Astrocyte (in vitro differentiated cells and primary cell): Measurements from ENCODE around the gene CALU. TPM values are rescaled to one million over a fixed set of nuclear protein-coding genes. Genes with fewer than 3 reads are reported as not detected.

Experiments used
- DNase-seq: peaks from one replicate; pipeline ENCODE4 v3.0.0-alpha.2; 2010; ENCODE audit warnings: low read depth
- FAIRE-seq: peaks from 2 replicates; lab custom pipeline; 2011; peaks lifted over from hg19 to GRCh38; lab: Jason Lieb, UNC
- H2AFZ ChIP-seq: 2 replicates; pipeline ENCODE4 v1.6.0; 2012; ENCODE audit warnings: low read depth, low read length, inconsistent platforms
- H3K27ac ChIP-seq: 2 replicates; pipeline ENCODE4 v1.5.1; 2011; ENCODE audit warnings: low read depth, low read length, inconsistent platforms
- H3K27me3 ChIP-seq: 2 replicates; pipeline ENCODE4 v1.6.0; 2011; ENCODE audit warnings: low read length, inconsistent platforms; ENCODE audit not compliant: insufficient read depth
- H3K36me3 ChIP-seq: 2 replicates; pipeline ENCODE4 v1.5.1; 2011; ENCODE audit warnings: low read length, inconsistent platforms; ENCODE audit not compliant: insufficient read depth
- H3K4me1 ChIP-seq: 2 replicates; pipeline ENCODE4 v1.5.1; 2011; ENCODE audit warnings: low read length, inconsistent platforms; ENCODE audit not compliant: insufficient read depth
- H3K4me2 ChIP-seq: 2 replicates; pipeline ENCODE4 v1.6.0; 2012; ENCODE audit warnings: low read length, inconsistent platforms
- H3K4me3 ChIP-seq: 2 replicates; pipeline ENCODE4 v1.5.1; 2011; ENCODE audit warnings: low read depth, mild to moderate bottlenecking, low read length, inconsistent platforms; ENCODE audit not compliant: insufficient read depth
- H3K79me2 ChIP-seq: 2 replicates; pipeline ENCODE4 v1.6.0; 2012; ENCODE audit warnings: mild to moderate bottlenecking, low read length, inconsistent platforms; ENCODE audit not compliant: insufficient read depth
- H3K9ac ChIP-seq: 2 replicates; pipeline ENCODE4 v1.6.0; 2012; ENCODE audit warnings: mild to moderate bottlenecking, low read length, inconsistent platforms
- H3K9me3 ChIP-seq: 2 replicates; pipeline ENCODE4 v1.5.1; 2012; ENCODE audit warnings: low read depth, mild to moderate bottlenecking, low read length, inconsistent platforms; ENCODE audit not compliant: insufficient read depth
- H4K20me1 ChIP-seq: 2 replicates; pipeline ENCODE4 v1.6.0; 2012; ENCODE audit warnings: low read length, inconsistent platforms; ENCODE audit not compliant: insufficient read depth
- H3K27ac Mint-ChIP-seq: one replicate; pipeline ENCODE4 v1.8.0; 2021; ENCODE audit warnings: mild to moderate bottlenecking, mixed read lengths; ENCODE audit not compliant: unreplicated experiment
- H3K27me3 Mint-ChIP-seq: one replicate; pipeline ENCODE4 v1.8.0; 2021; ENCODE audit warnings: low read depth, mixed read lengths; ENCODE audit not compliant: unreplicated experiment
- H3K36me3 Mint-ChIP-seq: one replicate; pipeline ENCODE4 v1.8.0; 2021; ENCODE audit warnings: low read depth, mixed read lengths; ENCODE audit not compliant: unreplicated experiment
- H3K4me1 Mint-ChIP-seq: one replicate; pipeline ENCODE4 v1.8.0; 2021; ENCODE audit warnings: low read depth, mixed read lengths; ENCODE audit not compliant: unreplicated experiment
- H3K4me3 Mint-ChIP-seq: one replicate; pipeline ENCODE4 v1.8.0; 2021; ENCODE audit warnings: mild to moderate bottlenecking, moderate library complexity, mixed read lengths; ENCODE audit not compliant: unreplicated experiment
- H3K9me3 Mint-ChIP-seq: one replicate; pipeline ENCODE4 v1.8.0; 2021; ENCODE audit warnings: mild to moderate bottlenecking, mixed read lengths; ENCODE audit not compliant: unreplicated experiment
- CTCF ChIP-seq: IDR thresholded peaks from 2 replicates; pipeline ENCODE4 v1.5.1; 2011; ENCODE audit warnings: low read depth, mild to moderate bottlenecking, inconsistent platforms, low read length, moderate library complexity; ENCODE audit not compliant: insufficient read depth
- EZH2 ChIP-seq: IDR thresholded peaks from 2 replicates; pipeline ENCODE4 v1.6.1; 2012; ENCODE audit warnings: mild to moderate bottlenecking, low read length, inconsistent platforms; ENCODE audit not compliant: insufficient read depth
- total RNA-seq: library from RNA; stranded (reverse); gene quantifications from 2 replicates; pipeline ENCODE4 v1.2.1, GENCODE V29; 2021

Gene CALU
- total RNA-seq, 1 donor from 2014 or later: 670 TPM

- DNase-seq: no peak
These were observed 5.9 kb upstream of the CALU start for GRCh38 chr7:128733278-128733645.

GRCh38 chr7:128734890-128735289 is 4.3 kb upstream of the CALU start:
- Mint-ChIP-seq H3K27me3 (peaks cover 10% of the 10 kb centered on the region), H3K27ac (no peak overlapping the region), H3K4me3 (no peak overlapping the region), H3K9me3 (peaks cover 5% of the 10 kb centered on the region), H3K4me1 (peaks cover 12% of the 10 kb centered on the region), H3K36me3 (peaks cover 9% of the 10 kb centered on the region)
- FAIRE-seq (no peak), DNase-seq (no peak)
- Histone ChIP-seq H3K79me2 (peaks cover 8% of the 10 kb centered on the region), H3K27me3 (peaks cover 3% of the 10 kb centered on the region), H3K4me1 (peaks cover 16% of the 10 kb centered on the region), H3K4me2 (no peak overlapping the region), H3K36me3 (no peaks in the 10 kb centered on the region), H3K27ac (no peak overlapping the region), H3K4me3 (no peak overlapping the region), H3K9ac (no peak overlapping the region), H2AFZ (no peak overlapping the region), H4K20me1 (peaks cover 4% of the 10 kb centered on the region), H3K9me3 (no peaks in the 10 kb centered on the region)
- TF ChIP-seq EZH2 (no peak), CTCF (no peak)

More at GRCh38 chr7:128733278-128733645, 5.9 kb upstream of the CALU start:
- Mint-ChIP-seq H3K4me3 (no peak overlapping the region), H3K9me3 (peaks cover 5% of the 10 kb centered on the region), H3K27me3 (peaks cover 13% of the 10 kb centered on the region), H3K27ac (no peak overlapping the region), H3K4me1 (peaks cover 8% of the 10 kb centered on the region), H3K36me3 (peaks cover 9% of the 10 kb centered on the region)
- Histone ChIP-seq H2AFZ (no peak overlapping the region), H3K79me2 (no peaks in the 10 kb centered on the region), H3K27ac (no peak overlapping the region), H3K4me1 (peaks cover 21% of the 10 kb centered on the region), H3K4me2 (no peak overlapping the region), H3K36me3 (no peaks in the 10 kb centered on the region), H3K27me3 (peaks cover 3% of the 10 kb centered on the region), H3K9me3 (no peaks in the 10 kb centered on the region), H3K4me3 (no peak overlapping the region), H4K20me1 (no peaks in the 10 kb centered on the region), H3K9ac (no peak overlapping the region)
- TF ChIP-seq CTCF: no peak
- no peak for TF ChIP-seq EZH2
- FAIRE-seq: no peak

- no peak overlapping the region for H3K4me3 ChIP-seq
- Mint-ChIP-seq H3K4me1 (peaks cover 12% of the 10 kb centered on the region), H3K4me3 (no peak overlapping the region), H3K27me3 (peaks cover 10% of the 10 kb centered on the region), H3K27ac (no peak overlapping the region), H3K9me3 (peaks cover 5% of the 10 kb centered on the region), H3K36me3 (peaks cover 9% of the 10 kb centered on the region)
- H3K27ac ChIP-seq: no peak overlapping the region
- TF ChIP-seq EZH2 (no peak), CTCF (no peak)
- peaks cover 16% of the 10 kb centered on the region for H3K4me1 ChIP-seq
- FAIRE-seq: no peak
- peaks cover 10% of the 10 kb centered on the region for H4K20me1 ChIP-seq
- no peaks in the 10 kb centered on the region for H3K9me3 ChIP-seq
- no peak overlapping the region for H3K4me2 ChIP-seq
- peaks cover 13% of the 10 kb centered on the region for H3K79me2 ChIP-seq
- no peak overlapping the region for H2AFZ ChIP-seq
- H3K9ac ChIP-seq: no peak overlapping the region
- no peak for DNase-seq
- H3K36me3 ChIP-seq: no peaks in the 10 kb centered on the region
- H3K27me3 ChIP-seq: peaks cover 3% of the 10 kb centered on the region
These were observed 3.7 kb upstream of the CALU start for GRCh38 chr7:128735436-128735835.
